ENCODE data around the gene CUL9.

CUL9 gene

DNA sequence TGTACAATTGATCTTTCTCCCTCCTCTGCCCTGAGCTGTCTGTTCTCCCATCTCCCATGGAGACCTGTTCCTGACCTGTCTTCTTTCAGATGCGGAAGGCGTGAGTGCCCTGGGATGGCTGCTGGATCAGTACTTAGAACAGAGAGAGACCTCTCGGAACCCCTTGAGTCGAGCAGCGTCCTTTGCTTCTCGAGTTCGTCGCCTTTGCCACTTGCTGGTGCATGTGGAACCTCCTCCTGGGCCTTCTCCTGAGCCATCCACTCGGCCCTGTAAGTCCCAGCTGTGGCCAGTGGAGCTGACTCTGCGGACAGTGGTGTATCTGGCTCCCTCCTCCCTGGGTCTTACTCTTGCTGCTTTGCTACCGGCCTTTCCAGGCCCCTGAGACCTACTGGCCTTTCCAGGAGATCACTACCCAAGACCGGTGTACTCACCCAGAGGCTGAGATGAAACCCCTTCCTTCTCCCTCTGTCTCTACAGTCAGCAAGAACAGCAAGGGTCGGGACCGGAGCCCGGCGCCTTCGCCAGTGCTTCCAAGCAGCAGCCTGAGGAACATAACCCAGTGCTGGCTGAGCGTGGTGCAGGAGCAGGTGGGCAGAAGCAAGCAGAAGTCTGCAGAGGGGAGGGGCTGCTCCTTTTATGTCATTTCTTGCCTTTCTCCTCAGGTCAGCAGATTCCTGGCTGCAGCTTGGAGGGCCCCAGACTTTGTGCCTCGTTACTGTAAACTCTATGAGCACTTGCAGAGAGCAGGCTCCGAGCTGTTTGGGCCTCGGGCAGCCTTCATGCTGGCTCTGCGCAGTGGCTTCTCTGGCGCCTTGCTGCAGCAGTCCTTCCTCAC, 22.5 kb downstream of the CUL9 start:
- TF ChIP-seq, protein P1, sequence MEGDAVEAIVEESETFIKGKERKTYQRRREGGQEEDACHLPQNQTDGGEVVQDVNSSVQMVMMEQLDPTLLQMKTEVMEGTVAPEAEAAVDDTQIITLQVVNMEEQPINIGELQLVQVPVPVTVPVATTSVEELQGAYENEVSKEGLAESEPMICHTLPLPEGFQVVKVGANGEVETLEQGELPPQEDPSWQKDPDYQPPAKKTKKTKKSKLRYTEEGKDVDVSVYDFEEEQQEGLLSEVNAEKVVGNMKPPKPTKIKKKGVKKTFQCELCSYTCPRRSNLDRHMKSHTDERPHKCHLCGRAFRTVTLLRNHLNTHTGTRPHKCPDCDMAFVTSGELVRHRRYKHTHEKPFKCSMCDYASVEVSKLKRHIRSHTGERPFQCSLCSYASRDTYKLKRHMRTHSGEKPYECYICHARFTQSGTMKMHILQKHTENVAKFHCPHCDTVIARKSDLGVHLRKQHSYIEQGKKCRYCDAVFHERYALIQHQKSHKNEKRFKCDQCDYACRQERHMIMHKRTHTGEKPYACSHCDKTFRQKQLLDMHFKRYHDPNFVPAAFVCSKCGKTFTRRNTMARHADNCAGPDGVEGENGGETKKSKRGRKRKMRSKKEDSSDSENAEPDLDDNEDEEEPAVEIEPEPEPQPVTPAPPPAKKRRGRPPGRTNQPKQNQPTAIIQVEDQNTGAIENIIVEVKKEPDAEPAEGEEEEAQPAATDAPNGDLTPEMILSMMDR (IDR thresholded peaks at IDR 0.05): no peak

DNA sequence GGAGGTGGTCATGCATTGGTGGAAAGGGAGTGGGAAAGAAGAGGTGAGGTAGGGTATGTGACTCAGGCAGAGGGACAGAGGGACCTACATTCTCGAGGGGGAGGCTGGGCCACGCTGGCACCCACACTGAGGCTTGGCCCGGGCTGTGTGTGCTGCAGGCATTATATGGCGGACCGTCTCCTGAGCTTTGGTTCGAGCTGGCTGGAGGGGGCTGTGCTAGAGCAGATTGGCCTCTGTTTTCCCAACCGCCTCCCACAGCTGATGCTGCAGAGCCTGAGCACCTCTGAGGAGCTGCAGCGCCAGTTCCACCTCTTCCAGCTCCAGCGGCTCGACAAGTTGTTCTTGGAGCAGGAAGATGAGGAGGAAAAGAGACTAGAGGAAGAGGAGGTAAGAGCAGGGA, 23.9 kb downstream of the CUL9 start:
- TF ChIP-seq, protein P1 (IDR thresholded peaks at IDR 0.05): no peak

DNA sequence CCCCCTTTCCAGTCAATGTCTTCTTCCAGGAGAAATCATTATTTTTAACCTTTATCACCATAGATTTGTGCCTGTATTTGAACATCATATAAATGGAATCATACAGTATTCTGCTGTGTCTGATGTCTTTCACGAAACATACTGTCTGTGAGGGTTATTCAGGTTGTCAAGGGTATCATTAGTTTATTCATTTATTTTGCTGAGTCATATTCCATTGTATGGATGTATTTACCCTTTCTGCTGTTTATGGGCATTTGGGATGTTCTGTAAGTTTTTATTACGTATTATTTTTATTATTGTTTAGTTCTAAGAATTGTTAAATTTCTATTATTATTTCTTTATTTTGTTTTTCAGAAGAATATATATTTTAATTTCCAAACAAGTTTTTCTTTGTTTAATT, 25.3 kb downstream of the CUL9 start:
- TF ChIP-seq, protein P1 (IDR thresholded peaks at IDR 0.05): no peak

DNA sequence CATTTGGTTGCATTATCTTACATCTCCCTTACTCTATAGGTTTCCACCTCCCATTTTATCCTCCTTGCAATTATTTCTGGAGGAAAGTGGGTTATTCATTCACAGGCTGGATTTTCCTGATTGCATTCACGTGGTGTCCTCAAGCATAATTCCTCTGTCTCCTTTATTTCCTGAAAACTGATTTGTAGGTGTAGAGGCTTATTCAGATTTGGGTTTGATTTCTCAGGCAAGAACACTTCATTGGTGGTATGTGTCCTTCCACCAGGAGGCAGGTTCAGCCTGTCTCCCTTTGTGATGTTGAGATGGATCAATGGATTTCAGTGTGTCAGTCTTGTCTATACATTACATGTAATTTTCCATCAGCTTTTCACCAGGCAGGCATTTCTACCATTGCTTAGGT, 30.0 kb downstream of the CUL9 start:
- TF ChIP-seq, protein P1 (IDR thresholded peaks at IDR 0.05): no peak

DNA sequence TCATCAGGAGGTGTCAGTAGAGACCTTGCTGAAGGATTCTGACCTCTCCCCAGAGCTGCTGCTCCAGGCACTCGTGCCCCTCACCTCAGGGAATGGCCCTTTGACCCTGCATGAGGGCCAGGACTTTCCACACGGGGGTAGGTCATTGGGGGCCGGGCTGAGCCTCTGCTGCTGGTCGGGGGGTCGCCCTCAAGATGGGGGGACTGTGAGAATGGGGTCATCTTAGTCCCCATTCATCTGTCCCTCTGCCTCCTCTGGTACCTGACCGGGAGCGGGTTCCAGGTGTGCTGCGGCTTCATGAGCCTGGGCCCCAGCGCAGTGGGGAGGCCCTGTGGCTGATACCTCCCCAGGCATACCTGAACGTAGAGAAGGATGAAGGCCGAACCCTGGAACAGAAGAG, 31.4 kb downstream of the CUL9 start:
- TF ChIP-seq, protein P1 (IDR thresholded peaks at IDR 0.05): no peak

DNA sequence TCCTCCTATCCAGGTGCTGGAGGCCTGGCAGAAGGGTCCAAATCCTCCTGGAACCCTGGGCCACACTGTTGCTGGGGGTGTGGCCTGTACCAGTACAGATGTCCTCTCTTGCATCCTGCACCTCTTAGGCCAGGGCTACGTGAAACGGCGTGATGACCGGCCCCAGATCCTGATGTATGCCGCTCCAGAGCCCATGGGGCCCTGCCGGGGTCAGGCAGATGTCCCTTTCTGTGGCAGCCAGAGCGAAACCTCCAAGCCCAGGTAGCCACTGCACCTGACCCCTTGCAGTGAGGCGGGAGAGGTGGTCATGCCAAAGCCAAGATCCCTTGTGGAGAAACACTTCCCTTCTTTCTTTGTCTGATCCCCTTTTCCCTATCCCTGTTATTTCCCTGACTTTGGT, 33.1 kb downstream of the CUL9 start:
- TF ChIP-seq, protein P1 (IDR thresholded peaks at IDR 0.05): no peak

DNA sequence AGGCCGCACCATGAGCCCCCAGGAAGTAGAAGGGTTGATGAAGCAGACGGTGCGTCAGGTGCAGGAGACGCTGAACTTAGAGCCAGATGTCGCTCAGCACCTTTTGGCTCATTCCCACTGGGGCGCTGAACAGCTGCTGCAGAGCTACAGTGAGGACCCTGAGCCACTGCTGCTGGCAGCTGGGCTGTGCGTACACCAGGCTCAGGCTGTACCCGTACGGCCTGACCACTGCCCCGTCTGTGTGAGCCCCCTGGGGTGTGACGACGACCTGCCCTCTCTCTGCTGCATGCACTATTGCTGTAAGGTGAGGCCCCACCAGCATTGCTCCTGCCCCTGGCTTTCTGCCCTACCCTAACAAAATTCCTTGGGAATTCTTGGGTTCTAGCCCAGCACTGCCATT, 34.2 kb downstream of the CUL9 start:
- TF ChIP-seq, protein P1 (IDR thresholded peaks at IDR 0.05): no peak
